ENCODE measurements around the gene CCDC126. TPM values are rescaled to one million over a fixed set of nuclear protein-coding genes. Genes with fewer than 3 reads are reported as not detected.

CCDC126 gene
- total and polyA plus RNA-seq, 2 experiments from 2014 or later: 5.7 to 6.6 TPM

- TF ChIP-seq EZH2phosphoT487 (IDR thresholded peaks at IDR 0.05; ENCODE audit: unreplicated experiment) (no peak), ETS1 (IDR thresholded peaks at IDR 0.05) (no peak)
Observed at GRCh38 chr7:23618241-23618640, 21.1 kb downstream of the CCDC126 start (continued).

- Histone ChIP-seq H3K4me3 (no peak overlapping the region), H3K36me3 (ENCODE audit: insufficient read depth) (peaks cover 9% of the 10 kb centered on the region; the same call in 1 of the 2 replicates), H3K27ac (ENCODE audit: low read depth) (no peak overlapping the region), H3F3A (replicated peaks; ENCODE audit: low read depth) (no peaks in the 10 kb centered on the region), H3K27me3 (ENCODE audit: insufficient read depth) (no peaks in the 10 kb centered on the region), H2AFZ (no peak overlapping the region), H4K20me1 (replicated peaks; ENCODE audit: insufficient read depth) (no peaks in the 10 kb centered on the region), H3K9me2 (ENCODE audit: insufficient read depth) (no peaks in the 10 kb centered on the region), H3K4me2 (no peak overlapping the region), H3K4me1 (ENCODE audit: insufficient read depth) (no peaks in the 10 kb centered on the region), H3K79me2 (replicated peaks; ENCODE audit: insufficient read depth) (no peaks in the 10 kb centered on the region)
- peaks cover 2% of the 10 kb centered on the region for H3K27me3 Mint-ChIP-seq (ENCODE audit: insufficient read depth, low read depth, poor library complexity)
- DNase-seq (ENCODE audit: low spot score) (no peak), ATAC-seq (no peak)
- H3K36me3 Mint-ChIP-seq (ENCODE audit: low read depth): peaks cover 40% of the 10 kb centered on the region
- no peaks in the 10 kb centered on the region for H3K4me1 Mint-ChIP-seq
- H3K27ac Mint-ChIP-seq: no peak overlapping the region
- no peak for TF ChIP-seq POLR2AphosphoS5 (IDR thresholded peaks at IDR 0.05; ENCODE audit: low read depth)
- no peak for TF ChIP-seq EZH2phosphoT487 (IDR thresholded peaks at IDR 0.05; ENCODE audit: unreplicated experiment)
- TF ChIP-seq EZH2 (IDR thresholded peaks at IDR 0.05; ENCODE audit: low read depth, unreplicated experiment): no peak
- no peak for TF ChIP-seq CTCF (conservative IDR thresholded peaks at IDR 0.05; ENCODE audit: low read depth in 2 of 2)
- TF ChIP-seq ETS1 (IDR thresholded peaks at IDR 0.05): no peak
- TF ChIP-seq ZNF462 (CRISPR knock-in tag; IDR thresholded peaks at IDR 0.05): no peak
- TF ChIP-seq ZNF114 (CRISPR knock-in tag; IDR thresholded peaks at IDR 0.05): no peak
- TF ChIP-seq NANOG (IDR thresholded peaks at IDR 0.05; ENCODE audit: borderline replicate concordance): no peak
- H3K4me3 Mint-ChIP-seq: no peak overlapping the region
- peaks cover 34% of the 10 kb centered on the region for H3K9me3 Mint-ChIP-seq
Observed at GRCh38 chr7:23619141-23619540, 22.0 kb downstream of the CCDC126 start.
